GM18499 (cell line): ENCODE measurements around the gene APBA1.
"Not testable (repeated sequence)": the region's sequence is repeated elsewhere in the genome, so short reads cannot be mapped to it uniquely, and the experiment has no call there.

Experiments used
- ATAC-seq: cut with Tn5 transposase; IDR thresholded peaks from one replicate; pipeline ENCODE4 v1.9.1; 2021; ENCODE audit warnings: moderate number of reproducible peaks; ENCODE audit not compliant: insufficient read depth, unreplicated experiment

The APBA1 gene

DNA sequence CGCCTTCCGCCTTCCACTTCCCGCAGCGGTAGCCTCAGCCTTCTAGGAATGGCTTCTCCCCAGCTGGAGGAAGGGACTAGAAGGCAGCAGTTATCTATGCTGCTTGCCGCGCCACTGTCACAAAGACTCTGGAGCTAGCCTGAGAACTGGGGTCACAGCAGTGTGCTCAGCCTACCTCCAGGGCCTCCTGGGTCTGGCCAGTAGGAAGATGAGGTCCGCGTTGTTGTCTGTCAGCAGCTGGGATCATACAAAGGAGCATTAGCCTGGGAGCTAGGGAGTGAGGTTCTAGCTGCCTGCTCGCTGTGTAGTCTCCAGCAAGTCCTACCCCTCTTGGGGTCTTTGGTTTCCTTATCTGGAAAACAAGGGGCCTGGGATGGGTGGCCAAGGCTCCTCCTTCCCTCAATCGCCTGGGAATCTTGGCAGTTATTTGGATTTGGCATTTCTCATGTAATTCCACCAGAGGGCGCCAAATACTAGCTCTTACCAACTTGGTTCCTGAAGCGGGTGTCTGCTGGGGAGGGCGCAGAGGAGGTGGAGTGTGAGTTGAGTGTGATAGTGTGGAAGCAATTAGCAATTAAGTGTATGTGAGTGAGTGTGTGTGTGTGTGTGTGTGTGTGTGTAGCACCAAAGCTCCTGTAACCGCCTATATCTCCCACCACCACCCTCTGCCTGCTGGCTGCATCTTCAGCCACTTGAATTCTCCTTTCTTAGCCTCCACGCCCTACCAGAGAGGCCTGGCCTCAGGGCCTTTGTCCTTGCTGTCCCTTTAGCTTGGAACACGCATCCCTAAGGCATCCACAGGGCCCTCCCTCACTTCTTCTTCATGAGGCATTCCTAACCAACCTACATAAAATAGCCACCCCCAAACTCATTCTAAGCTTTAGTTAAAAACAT, 250.0 kb downstream of the APBA1 start:
- no peak for ATAC-seq

- no peak for ATAC-seq
Observed at GRCh38 chr9:69420611-69421270, 251.4 kb downstream of the APBA1 start.

DNA sequence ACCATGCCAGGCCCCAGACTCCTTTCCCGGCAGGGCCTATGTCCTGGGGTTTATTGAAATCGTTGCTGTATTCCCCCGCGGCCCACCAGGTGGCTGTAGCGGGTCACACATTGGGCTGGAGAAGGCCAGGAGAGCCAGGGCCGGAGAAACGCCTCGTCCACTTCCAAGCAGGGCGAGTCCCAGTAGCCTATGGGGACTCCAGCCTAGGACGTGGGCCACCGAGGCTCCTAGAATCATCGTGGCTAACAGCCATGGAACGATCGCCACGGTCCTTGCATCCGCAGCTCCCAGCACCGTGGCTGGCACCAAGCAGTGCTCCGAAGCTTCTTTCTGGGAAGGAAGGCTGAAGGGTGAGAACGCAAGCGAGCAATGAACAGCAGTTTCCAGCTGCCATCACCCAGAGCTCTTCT, 259.4 kb downstream of the APBA1 start:
- ATAC-seq, result no peak

DNA sequence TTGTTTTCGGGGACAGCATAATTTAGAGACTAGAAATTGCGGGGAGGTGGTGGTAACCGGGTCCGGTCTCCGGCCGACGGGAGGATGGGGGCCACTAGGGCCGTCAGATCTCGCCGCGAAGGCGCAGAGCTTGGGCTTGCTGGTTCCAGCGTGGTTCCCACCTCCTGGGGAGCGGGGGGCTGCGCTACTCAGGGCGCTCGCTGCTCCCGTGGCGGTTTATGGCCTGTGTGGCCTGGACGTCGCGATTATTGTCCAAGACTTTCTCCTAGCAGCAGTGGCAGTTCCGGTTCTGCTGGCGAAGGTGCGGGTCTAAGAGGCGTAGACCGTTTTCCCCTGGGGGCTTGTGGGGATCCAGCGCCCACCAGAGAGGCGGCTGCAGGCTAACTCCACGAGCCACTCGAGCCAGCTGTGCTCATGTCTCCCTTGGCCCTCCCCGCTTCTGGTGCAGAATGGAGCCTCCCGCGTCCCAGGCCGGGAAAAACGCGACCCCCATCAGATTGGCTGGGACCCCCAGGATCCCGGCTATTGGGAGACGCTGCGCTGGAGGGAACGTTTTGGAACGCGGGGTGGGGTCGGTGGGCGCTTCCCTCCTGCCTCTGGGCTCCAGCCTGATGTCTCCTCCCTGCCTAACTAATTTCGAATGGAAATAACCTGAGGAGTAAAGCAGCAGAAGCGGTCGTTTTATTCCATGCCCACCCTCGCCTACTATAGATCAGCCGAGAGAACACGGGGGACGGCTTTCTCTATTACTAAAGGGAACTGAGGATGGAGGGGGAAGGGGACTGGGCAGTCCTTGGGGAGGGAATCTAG, 260.0 kb downstream of the APBA1 start:
- ATAC-seq, result no peak

DNA sequence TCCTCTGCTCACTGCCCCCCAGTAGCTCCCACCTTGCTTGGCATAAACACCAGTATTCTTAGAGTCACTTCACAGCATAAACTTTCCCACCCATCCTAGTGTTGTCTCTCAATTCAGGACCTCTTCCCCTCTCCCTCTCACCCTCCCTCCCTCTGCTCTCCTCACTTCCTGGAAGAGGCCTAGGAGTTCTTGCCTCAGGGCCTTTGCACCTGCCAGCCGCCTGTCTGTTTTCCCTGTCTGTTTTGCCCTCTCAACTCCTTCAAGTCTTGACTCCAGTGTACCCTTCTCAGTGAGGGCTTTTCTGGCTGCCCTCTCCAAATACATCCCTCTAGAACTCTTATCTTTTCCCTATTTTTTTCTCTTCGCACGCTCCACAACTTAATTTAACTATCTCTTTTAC, 260.9 kb downstream of the APBA1 start:
- ATAC-seq, result no peak

GRCh38 chr9:69409936-69410335, 262.2 kb downstream of the APBA1 start:
- not testable (repeated sequence) for ATAC-seq

- no peak for ATAC-seq
Observed at GRCh38 chr9:69400470-69400869, 271.7 kb downstream of the APBA1 start.

- ATAC-seq, result no peak
Observed at GRCh38 chr9:69397384-69398214, 274.6 kb downstream of the APBA1 start.

DNA sequence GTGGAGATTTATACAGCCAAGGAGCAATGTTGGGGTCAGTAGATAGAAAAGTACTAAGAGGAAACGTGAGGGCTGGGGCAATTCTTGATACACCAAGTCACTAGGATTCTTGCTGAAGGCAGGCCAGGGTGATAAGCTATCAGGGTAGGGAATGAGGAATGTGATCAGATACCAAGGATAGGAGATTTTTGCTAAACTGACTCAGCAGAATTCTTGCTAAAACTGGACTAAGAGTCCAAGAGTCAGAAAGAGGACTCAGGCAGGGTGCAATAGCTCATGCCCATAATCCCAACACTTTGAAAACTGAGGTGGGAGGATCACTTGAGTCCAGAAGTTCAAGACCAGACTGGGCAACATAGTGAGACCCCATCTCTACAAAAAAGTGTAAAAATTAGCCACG, 275.4 kb downstream of the APBA1 start:
- no peak for ATAC-seq

DNA sequence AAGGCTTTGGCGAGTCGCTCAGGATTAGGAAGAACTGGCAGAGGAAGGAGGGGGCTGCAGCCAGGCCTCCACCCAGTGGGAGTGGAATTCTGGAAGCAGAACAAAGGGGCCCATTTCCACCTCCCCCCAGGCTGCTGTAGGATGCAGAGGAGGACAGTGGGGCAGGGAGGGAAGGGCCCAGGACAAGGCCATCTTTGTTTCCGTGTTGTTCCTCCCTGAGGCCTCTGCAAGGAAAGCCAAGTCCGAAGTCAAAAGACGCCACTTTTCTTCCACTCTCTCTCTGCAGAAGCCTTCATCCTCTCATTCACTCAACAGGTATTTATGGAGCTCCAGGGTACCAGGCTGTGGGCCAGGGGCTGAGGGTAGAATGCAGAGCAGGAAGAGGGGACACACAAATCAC, 276.5 kb downstream of the APBA1 start:
- ATAC-seq, result no peak

- ATAC-seq, result no peak
Observed at GRCh38 chr9:69393425-69393824, 278.7 kb downstream of the APBA1 start.

DNA sequence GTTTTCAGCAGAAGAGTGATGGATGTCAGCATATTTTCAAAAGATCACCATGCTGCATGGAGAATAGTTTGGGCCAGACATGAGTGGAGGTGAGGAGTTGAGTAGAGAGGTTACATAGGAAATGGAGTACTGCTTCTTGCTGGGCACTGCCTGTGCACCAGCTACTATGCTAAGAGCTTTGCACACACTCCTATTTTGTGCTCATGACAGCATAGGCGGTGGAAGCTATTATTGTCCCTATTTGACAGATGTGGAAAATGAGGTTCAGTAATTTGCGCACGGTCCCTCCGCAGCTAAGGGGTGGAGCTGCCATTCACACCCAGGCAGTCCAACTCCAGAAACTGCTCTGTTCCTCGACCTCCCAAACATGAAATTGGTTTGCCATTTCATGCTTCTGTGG, 279.3 kb downstream of the APBA1 start:
- no peak for ATAC-seq

GRCh38 chr9:69391946-69392345, 280.2 kb downstream of the APBA1 start:
- ATAC-seq, result no peak

- ATAC-seq, result no peak
Observed at GRCh38 chr9:69391487-69391886, 280.7 kb downstream of the APBA1 start.

GRCh38 chr9:69389437-69389995, 282.7 kb downstream of the APBA1 start:
- ATAC-seq, result no peak

- ATAC-seq, result no peak
Observed at GRCh38 chr9:69388596-69388995, 283.6 kb downstream of the APBA1 start.

- no peak for ATAC-seq
Observed at GRCh38 chr9:69386651-69387050, 285.5 kb downstream of the APBA1 start.

GRCh38 chr9:69385581-69386033, 286.6 kb downstream of the APBA1 start:
- no peak for ATAC-seq

GRCh38 chr9:69382135-69382534, 290.0 kb downstream of the APBA1 start:
- ATAC-seq, result no peak

DNA sequence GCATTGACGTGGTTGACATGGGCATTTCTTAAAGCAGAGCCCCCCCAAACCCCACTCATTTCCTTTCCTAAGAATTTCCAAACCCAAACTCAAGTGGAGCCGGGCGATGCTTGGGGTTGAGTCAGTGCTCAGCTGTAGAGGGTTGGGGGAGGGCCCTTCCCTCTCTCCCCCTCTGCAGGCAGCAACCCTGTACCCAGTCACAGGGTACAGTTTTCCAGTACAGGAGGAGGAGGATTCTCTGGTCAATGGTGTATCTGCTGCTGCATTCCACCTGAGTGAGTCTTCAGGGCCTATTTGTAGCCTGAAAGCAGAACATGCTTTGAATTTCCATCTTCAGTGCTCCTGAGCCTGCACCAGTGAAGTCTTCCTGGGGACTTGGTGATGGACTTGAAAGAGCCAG, 291.4 kb downstream of the APBA1 start:
- ATAC-seq, result no peak
